ENCODE results near the gene SMURF1.

DNA sequence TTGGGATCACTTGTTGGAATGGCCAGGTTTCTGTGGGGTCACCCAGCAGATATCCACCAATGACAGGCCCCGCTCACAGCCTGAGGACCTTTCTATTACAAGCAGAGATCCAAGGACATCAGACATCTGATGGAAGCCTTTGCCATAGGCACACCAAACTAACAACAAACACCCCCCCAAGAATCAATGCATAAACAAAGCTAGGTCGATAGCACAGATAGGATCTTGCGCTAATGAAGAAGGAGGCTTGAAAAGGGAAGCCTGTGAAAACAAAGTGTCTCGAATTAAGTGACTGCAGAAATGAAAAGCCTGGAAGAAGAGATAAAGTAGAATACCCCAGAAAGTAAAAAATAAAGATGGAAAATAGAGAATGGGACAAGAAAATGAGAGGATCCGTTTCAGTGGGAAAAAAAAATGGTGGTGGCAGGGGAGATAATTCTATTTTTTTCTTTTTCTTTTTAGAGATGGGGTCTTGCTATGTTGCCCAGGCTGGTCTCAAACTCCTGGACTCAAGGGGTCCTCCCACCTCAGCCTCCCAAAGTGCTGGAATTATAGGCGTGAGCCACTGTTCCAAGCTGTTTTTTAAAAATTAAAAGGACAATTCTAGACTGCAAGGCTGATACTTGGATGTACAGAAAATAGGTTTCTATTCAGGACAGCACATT, 26.3 kb upstream of the SMURF1 start:
- TF ChIP-seq, protein P1, sequence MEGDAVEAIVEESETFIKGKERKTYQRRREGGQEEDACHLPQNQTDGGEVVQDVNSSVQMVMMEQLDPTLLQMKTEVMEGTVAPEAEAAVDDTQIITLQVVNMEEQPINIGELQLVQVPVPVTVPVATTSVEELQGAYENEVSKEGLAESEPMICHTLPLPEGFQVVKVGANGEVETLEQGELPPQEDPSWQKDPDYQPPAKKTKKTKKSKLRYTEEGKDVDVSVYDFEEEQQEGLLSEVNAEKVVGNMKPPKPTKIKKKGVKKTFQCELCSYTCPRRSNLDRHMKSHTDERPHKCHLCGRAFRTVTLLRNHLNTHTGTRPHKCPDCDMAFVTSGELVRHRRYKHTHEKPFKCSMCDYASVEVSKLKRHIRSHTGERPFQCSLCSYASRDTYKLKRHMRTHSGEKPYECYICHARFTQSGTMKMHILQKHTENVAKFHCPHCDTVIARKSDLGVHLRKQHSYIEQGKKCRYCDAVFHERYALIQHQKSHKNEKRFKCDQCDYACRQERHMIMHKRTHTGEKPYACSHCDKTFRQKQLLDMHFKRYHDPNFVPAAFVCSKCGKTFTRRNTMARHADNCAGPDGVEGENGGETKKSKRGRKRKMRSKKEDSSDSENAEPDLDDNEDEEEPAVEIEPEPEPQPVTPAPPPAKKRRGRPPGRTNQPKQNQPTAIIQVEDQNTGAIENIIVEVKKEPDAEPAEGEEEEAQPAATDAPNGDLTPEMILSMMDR (IDR thresholded peaks at IDR 0.05; ENCODE audit: control extremely low read depth in 1 of 3, insufficient read depth in 1 of 3, low read depth in 1 of 3, low read length in 3 of 3) = no peak
- no peak for TF ChIP-seq GTF2F1 (IDR thresholded peaks at IDR 0.05; ENCODE audit: borderline replicate concordance, low read depth, low read length)
- TF ChIP-seq EZH2 (IDR thresholded peaks at IDR 0.05; ENCODE audit: low read depth, low read length, severe bottlenecking) = no peak
- TF ChIP-seq SIN3A (conservative IDR thresholded peaks at IDR 0.05 in 1 of 2, IDR thresholded peaks at IDR 0.05 in 1 of 2; ENCODE audit: low read depth in 1 of 2, low read length in 2 of 2) = no peak
- TF ChIP-seq MAFK (IDR thresholded peaks at IDR 0.05; ENCODE audit: low read depth, low read length) = no peak
- TF ChIP-seq TCF12 (IDR thresholded peaks at IDR 0.05; ENCODE audit: low read depth, low read length) = no peak
- TF ChIP-seq SUZ12 (IDR thresholded peaks at IDR 0.05; ENCODE audit: low read length) = no peak
- TF ChIP-seq POLR2A (IDR thresholded peaks at IDR 0.05; ENCODE audit: control extremely low read depth in 1 of 2, low read depth in 2 of 2, low read length in 2 of 2) = no peak
- no peak for TF ChIP-seq RBBP5 (IDR thresholded peaks at IDR 0.05; ENCODE audit: borderline replicate concordance, low read depth, low read length)
- no peak for TF ChIP-seq CHD2 (IDR thresholded peaks at IDR 0.05; ENCODE audit: low read length)

Measured in H1 (cell line).